ENCODE measurements around the gene TUBA3C. TPM values are rescaled to one million over a fixed set of nuclear protein-coding genes. Genes with fewer than 3 reads are reported as not detected.

The TUBA3C gene
- total RNA-seq, 1 experiment from 2014 or later, result not detected

DNA sequence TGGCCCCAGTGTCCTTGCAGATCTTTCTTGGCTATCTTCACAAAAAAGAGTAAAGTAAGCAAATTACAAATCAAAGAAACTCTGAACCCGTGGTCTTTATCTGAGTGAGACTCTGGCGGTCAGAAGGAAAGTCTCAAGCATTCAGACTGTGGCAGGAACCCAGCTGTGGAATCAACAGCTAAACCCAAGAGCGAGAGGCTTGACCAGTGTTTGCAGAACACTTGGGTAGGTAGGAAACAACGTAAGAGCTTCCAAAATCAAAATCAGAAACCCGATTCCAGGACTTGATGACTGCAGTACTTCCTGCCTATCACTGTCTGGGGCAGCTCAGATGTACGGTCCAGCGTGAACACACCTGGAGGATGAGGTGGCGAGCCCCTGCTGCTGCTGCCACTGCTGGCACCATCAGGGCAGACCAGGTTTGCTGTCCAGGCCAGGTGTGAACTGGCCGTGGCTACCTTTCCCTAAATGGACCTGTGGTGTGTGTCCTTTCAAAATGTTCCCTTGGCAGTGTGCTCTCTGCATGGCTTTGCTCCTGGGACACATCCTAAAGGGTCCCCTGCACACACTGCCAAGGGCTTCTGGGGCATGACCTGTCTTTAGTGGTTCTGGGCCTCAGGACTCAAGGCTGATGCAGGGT, 9.5 kb downstream of the TUBA3C start:
- Histone ChIP-seq H3K23me2 (ENCODE audit: insufficient read length, low read depth, low read length, poor library complexity, severe bottlenecking) (no peaks in the 10 kb centered on the region), H3K18ac (ENCODE audit: insufficient read length, low read depth, low read length) (no peak overlapping the region), H4K91ac (ENCODE audit: insufficient read length, low read depth, low read length) (no peak overlapping the region), H3K4me2 (ENCODE audit: insufficient read depth, insufficient read length, low read length) (no peak overlapping the region), H3K9ac (ENCODE audit: extremely low read depth, insufficient read length, low read length) (no peak overlapping the region), H2BK5ac (ENCODE audit: insufficient read length, low read length) (no peak overlapping the region), H4K5ac (ENCODE audit: insufficient read length, low read depth, low read length) (no peak overlapping the region), H3K27me3 (ENCODE audit: insufficient read depth, low read length) (no peaks in the 10 kb centered on the region), H3K9me3 (ENCODE audit: control insufficient read depth, low read depth, low read length) (peaks cover 97% of the 10 kb centered on the region), H3K4ac (ENCODE audit: low read depth, low read length) (no peak overlapping the region), H2AFZ (ENCODE audit: low read length) (no peak overlapping the region), H3K4me1 (ENCODE audit: insufficient read depth, low read length) (no peaks in the 10 kb centered on the region), H2BK20ac (ENCODE audit: low read depth, low read length, poor library complexity, severe bottlenecking) (no peak overlapping the region), H3K27ac (ENCODE audit: insufficient read length, low read depth, low read length) (no peak overlapping the region), H3K56ac (ENCODE audit: insufficient read length, low read depth, low read length) (no peak overlapping the region), H3K23ac (ENCODE audit: insufficient read length, low read depth, low read length) (no peak overlapping the region), H3T11ph (ENCODE audit: low read length) (no peak overlapping the region), H3K79me2 (ENCODE audit: insufficient read depth, low read length) (no peaks in the 10 kb centered on the region), H4K8ac (replicated peaks; ENCODE audit: insufficient read length, low read depth, low read length) (no peak overlapping the region), H2BK15ac (ENCODE audit: low read depth, low read length) (no peak overlapping the region), H2BK120ac (ENCODE audit: low read depth, low read length, poor library complexity, severe bottlenecking) (no peak overlapping the region), H3K14ac (ENCODE audit: insufficient read depth, low read length) (no peak overlapping the region), H3K79me1 (ENCODE audit: insufficient read depth, low read depth, low read length, poor library complexity, severe bottlenecking) (no peaks in the 10 kb centered on the region), H2BK12ac (ENCODE audit: insufficient read length, low read depth, low read length) (no peak overlapping the region), H4K20me1 (ENCODE audit: control insufficient read depth, insufficient read depth, insufficient read length) (no peaks in the 10 kb centered on the region), H2AK5ac (ENCODE audit: insufficient read length, low read length) (no peak overlapping the region)
- Mint-ChIP-seq H3K9me3 (peaks cover 96% of the 10 kb centered on the region in 2 experiments), H3K36me3 (ENCODE audit: insufficient read depth in 1 of 3, low read depth in 3 of 3) (peaks cover 4 to 49% (median 23%) of the 10 kb centered on the region in 3 experiments; a peak in 6 of 7 replicates), H3K4me1 (no peaks in the 10 kb centered on the region), H3K4me3 (no peak overlapping the region), H3K27ac (no peak overlapping the region), H3K27me3 (ENCODE audit: low read depth) (no peaks in the 10 kb centered on the region; the same call in none of the 2 replicates)
- WGBS (ENCODE audit: extremely low coverage, insufficient read length, low lambda C conversion rate), result no CpG with 5 or more reads among the region's 9 CpGs
- TF ChIP-seq, protein P1, sequence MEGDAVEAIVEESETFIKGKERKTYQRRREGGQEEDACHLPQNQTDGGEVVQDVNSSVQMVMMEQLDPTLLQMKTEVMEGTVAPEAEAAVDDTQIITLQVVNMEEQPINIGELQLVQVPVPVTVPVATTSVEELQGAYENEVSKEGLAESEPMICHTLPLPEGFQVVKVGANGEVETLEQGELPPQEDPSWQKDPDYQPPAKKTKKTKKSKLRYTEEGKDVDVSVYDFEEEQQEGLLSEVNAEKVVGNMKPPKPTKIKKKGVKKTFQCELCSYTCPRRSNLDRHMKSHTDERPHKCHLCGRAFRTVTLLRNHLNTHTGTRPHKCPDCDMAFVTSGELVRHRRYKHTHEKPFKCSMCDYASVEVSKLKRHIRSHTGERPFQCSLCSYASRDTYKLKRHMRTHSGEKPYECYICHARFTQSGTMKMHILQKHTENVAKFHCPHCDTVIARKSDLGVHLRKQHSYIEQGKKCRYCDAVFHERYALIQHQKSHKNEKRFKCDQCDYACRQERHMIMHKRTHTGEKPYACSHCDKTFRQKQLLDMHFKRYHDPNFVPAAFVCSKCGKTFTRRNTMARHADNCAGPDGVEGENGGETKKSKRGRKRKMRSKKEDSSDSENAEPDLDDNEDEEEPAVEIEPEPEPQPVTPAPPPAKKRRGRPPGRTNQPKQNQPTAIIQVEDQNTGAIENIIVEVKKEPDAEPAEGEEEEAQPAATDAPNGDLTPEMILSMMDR (conservative IDR thresholded peaks at IDR 0.05), result no peak
- DNase-seq, result no peak
